GM12873 (cell line): ENCODE data around the gene DAG1.

ENCODE experiments used
- CTCF ChIP-seq: IDR thresholded peaks from 2 replicates; pipeline ENCODE4 v1.5.1; 2012; ENCODE audit warnings: low read depth, mild to moderate bottlenecking, moderate library complexity, low read length, control low read depth; ENCODE audit not compliant: insufficient read depth; ENCODE audit errors: missing control alignments

The DAG1 gene

GRCh38 chr3:49445391-49445790 is 24.7 kb upstream of the DAG1 start:
- TF ChIP-seq CTCF: no peak

- TF ChIP-seq CTCF: no peak
Observed at GRCh38 chr3:49453621-49454020, 16.4 kb upstream of the DAG1 start.

GRCh38 chr3:49454458-49454857 is 15.6 kb upstream of the DAG1 start:
- peak; percentile 37 for TF ChIP-seq CTCF

DNA sequence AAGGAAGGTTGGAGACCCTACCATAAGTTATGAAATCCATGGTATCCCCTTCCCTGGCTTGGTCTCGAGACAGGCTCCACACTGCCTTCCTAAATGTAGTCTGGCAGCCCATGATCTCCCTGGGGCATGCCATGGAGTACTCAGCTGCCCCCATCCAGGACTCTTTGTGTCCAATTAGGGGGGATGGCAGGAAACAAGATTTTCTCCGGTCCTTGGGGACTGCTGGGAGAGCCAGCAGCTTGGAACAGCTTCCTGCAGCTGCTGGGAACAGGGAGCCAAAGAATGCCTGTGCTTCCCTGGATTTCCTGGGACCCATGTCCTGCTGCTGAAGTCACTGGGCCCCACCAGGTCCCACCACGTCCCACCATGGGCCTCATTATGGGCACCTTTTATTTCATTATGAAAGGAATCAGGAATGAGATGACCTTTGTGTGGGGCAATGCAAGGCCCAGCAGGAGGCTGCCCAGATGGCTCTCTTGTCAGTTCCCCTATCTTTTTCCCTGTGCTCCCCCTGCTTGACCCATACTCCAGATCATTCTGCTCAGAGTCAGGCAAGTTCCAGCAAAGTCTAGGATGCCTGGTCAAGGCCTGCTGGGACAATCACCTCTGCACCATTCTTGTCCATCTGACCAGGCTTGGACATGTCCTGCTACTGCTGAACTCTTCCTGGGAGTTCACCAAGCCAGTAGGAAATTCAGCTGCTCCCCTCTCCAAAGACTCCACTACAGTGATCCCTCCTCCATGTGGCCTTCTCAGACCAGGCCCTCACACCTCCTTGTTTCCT is 15.0 kb upstream of the DAG1 start:
- no peak for TF ChIP-seq CTCF

- TF ChIP-seq CTCF: no peak
Observed at GRCh38 chr3:49456466-49456865, 13.6 kb upstream of the DAG1 start.

- no peak for TF ChIP-seq CTCF
Observed at GRCh38 chr3:49460188-49460890, 9.7 kb upstream of the DAG1 start.

- TF ChIP-seq CTCF: no peak
Observed at GRCh38 chr3:49460956-49461355, 9.1 kb upstream of the DAG1 start.
